ENCODE results near the gene LETM1. TPM values are rescaled to one million over a fixed set of nuclear protein-coding genes. Genes with fewer than 3 reads are reported as not detected.

LETM1 gene
- total RNA-seq, 2 donors from 2014 or later, result 64.5 to 129 TPM

DNA sequence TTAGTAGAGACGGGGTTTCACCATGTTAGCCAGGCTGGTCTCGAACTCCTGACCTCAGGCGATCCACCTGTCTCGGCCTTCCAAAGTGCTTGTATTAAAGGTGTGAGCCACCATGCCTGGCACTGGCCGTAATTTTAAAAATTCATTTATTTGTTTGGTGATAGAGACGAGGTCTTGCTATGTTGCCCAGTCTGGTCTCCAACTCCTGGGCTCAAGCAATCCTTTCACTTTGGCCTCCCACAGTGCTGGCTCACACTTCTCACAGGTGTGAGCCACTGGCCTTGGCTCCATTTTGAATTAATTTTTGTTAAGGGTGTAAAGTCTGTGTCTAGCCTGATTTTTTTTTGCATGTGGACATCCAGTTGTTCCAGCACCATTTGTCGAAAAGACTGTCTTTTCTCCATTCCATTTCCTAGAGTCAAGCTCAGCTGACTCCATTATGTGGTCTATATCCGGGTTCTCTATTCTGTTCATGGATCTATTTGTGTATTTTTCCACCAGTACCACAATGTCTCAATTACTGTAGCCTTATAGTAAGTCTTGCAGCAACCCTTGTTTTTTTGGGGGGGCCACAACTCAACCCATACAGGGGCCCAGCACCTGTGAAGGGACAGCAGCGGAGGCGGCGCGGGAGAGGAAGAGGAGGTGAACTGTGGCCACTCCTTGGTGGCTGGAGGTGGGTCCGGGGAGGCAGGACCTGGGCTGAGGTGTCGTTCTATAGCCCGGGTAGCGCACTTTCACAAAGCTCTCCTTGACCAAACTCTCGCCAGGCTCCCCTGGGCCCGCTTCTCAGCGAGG is 13.8 kb upstream of the LETM1 start:
- no peak for DNase-seq (ENCODE audit: low spot score)
- Mint-ChIP-seq H3K27ac (peak overlapping the region; percentile 91 to 93), H3K36me3 (peaks cover 9% of the 10 kb centered on the region), H3K4me1 (ENCODE audit: low read depth in 2 of 2) (peaks cover 22 to 32% of the 10 kb centered on the region in 2 donors), H3K9me3 (no peaks in the 10 kb centered on the region), H3K27me3 (no peaks in the 10 kb centered on the region), H3K4me3 (peak overlapping the region; percentile 87)
- no peak for ATAC-seq

DNA sequence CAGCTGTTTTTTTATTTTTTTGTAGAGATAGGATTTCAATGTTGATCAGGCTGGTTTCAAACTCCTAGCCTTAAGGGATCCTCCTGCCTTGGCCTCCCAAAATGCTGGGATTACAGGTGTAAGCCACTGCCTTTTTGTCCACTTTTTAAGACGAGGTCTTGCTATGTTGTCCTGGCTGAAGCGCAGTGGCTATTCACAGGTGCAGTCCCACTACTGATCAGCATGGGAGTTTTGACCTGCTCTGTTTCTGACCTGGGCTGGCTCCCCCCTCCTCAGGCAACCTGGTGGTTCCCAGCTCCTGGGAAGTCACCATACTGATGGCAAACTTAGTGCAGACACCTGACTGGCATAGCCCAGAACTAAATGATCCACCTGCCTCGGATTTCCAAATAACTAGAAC is 13.0 kb upstream of the LETM1 start:
- ATAC-seq (no peak), DNase-seq (ENCODE audit: low spot score) (no peak)
- Mint-ChIP-seq H3K36me3 (peaks cover 9% of the 10 kb centered on the region), H3K9me3 (no peaks in the 10 kb centered on the region), H3K4me1 (ENCODE audit: low read depth in 2 of 2) (peaks cover 15 to 24% of the 10 kb centered on the region in 2 donors), H3K4me3 (no peak overlapping the region), H3K27ac (no peak overlapping the region), H3K27me3 (no peaks in the 10 kb centered on the region)

DNA sequence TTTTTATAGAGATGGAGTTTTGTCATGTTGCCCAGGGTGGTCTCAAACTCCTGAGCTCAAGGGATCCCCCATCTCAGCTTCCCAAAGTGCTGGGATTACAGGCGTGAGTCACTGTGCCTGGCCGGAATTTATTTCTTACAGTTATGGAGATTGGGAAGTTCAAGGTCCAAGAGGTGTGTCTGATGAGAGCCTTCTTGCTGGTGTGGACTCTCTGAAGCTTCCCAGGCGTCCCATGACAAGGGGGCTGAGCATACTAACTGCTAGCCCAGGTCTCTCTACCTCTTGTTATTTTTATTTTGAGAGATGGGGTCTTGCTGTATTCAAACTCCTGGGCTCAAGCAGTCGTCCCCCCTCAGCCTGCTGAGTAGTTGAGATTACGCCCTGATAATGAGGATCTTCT is 12.3 kb upstream of the LETM1 start:
- peaks cover 9% of the 10 kb centered on the region for H3K36me3 Mint-ChIP-seq
- no peaks in the 10 kb centered on the region for H3K9me3 Mint-ChIP-seq
- H3K27ac Mint-ChIP-seq, result no peak overlapping the region
- H3K4me1 Mint-ChIP-seq (ENCODE audit: low read depth in 2 of 2), result peaks cover 19 to 20% of the 10 kb centered on the region in 2 donors
- DNase-seq (ENCODE audit: low spot score) (no peak), ATAC-seq (no peak)
- no peak overlapping the region for H3K4me3 Mint-ChIP-seq
- no peaks in the 10 kb centered on the region for H3K27me3 Mint-ChIP-seq

DNA sequence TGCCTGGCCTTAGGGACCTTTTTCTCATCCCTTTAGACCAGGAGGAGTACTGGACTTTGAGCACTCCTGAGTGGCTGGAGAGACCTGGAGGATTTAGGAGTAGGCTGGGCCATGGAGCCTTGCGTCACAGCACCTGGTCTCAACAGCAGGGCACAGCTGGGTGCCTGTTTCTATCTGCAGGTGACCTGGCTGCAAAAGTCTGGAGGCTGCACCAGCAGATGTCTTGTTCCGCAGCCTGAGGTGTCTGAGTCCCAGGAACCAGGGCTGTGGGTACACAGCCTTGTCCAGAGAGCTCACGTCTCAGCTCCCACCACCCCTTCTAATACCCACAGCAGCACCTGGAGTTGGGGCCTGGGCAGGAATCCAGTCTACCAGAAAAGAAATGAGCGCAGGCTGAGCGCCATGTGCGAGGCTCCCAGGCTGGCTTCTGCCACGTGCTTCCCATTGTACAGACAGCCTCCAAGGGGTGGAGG is 10.3 kb upstream of the LETM1 start:
- ATAC-seq (no peak), DNase-seq (ENCODE audit: low spot score) (no peak)
- Mint-ChIP-seq H3K27me3 (no peaks in the 10 kb centered on the region), H3K36me3 (no peaks in the 10 kb centered on the region), H3K4me3 (no peak overlapping the region), H3K27ac (no peak overlapping the region), H3K9me3 (no peaks in the 10 kb centered on the region), H3K4me1 (ENCODE audit: low read depth in 2 of 2) (peaks cover 12 to 22% of the 10 kb centered on the region in 2 donors)

DNA sequence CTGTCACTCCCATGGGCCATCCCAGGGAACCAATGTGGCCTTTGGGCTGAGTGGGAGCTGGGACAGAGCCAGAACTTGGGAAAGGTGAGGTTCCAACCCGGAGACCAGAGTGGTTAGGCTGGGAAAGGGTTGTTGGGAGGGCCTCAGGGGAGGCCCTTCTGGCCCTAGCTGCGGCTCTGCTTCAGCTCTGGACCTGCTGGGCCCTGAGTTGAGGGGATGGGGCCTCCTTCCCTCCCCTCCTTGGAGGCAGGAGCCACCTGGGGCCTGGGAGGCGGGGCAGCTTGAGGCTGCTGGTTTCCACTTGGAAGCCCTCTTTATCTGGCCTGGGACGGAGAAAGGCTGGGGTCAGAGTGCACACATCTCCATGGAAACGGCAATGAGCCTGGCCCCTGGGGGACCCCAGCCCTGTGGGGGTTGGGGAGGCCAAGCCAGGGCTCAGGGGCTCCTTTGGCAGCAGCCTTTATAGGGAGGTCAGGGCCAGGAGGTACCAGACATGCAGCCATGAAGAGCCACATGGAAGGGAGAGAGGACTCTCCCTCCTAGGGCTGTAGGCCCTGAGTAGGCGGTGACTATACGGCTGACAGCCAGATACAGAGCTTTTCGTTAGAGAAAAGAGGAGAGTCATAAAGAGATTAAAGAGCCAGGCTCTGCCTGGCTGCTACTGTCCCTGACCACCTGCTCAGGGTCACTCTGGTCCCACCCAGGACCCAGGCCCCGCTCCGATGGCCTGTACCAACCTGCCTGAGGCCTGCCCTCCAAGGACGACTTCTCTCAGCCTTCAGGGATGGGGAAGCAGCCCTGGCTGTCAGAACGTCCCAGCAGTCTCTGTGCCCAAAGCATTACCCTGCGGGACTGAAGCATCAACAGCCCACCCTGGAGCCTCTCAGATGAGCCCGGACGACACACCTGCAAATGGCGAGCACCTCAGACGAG is 8.4 kb upstream of the LETM1 start:
- DNase-seq (ENCODE audit: low spot score) (peak; percentile 20), ATAC-seq (no peak)
- no peaks in the 10 kb centered on the region for H3K27me3 Mint-ChIP-seq
- no peak overlapping the region for H3K4me3 Mint-ChIP-seq
- no peaks in the 10 kb centered on the region for H3K9me3 Mint-ChIP-seq
- peaks cover 7 to 18% of the 10 kb centered on the region in 2 donors for H3K4me1 Mint-ChIP-seq (ENCODE audit: low read depth in 2 of 2)
- no peaks in the 10 kb centered on the region for H3K36me3 Mint-ChIP-seq
- H3K27ac Mint-ChIP-seq, result no peak overlapping the region

DNA sequence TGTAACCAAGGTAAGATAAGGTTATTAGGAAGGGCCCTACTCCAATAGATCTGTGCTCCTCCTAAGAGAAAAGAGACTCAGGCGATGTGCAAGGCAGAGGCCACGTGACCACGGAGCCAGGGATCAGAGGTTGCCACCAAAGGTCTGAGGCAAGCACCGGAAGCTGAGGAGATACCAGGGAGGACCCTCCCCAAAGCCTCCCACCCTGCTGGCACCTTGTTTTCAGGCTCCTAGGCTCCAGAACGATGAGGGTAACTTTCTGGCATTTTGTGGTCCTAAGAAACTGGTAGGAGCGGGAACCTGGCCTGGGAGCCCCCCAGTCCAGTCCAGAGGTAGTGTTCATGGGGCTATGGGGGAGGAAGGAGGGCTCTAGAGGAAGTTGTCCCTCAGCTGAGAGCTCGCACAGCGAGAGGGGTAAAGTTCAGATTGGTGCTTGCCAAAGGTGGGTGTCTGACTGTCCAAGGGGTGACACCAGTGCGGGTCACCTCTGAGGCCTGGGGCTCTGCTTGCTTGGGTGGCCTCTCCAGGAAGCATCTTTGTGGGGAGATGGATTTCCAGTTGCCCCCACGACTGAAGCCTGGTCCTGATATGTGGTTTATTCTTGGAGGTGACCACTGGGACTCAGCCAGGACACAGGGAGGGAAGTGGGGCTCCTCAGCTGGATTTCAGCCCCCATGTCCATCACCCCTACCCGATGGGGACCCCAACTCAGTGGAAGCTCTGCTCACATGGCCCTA is 7.5 kb upstream of the LETM1 start:
- no peak for DNase-seq (ENCODE audit: low spot score)
- no peaks in the 10 kb centered on the region for H3K9me3 Mint-ChIP-seq
- ATAC-seq, result no peak
- H3K36me3 Mint-ChIP-seq, result no peaks in the 10 kb centered on the region
- H3K4me3 Mint-ChIP-seq, result peak overlapping the region; percentile 15
- H3K4me1 Mint-ChIP-seq (ENCODE audit: low read depth in 2 of 2), result peaks cover 11 to 18% of the 10 kb centered on the region in 2 donors
- H3K27ac Mint-ChIP-seq, result no peak overlapping the region
- H3K27me3 Mint-ChIP-seq, result no peaks in the 10 kb centered on the region

DNA sequence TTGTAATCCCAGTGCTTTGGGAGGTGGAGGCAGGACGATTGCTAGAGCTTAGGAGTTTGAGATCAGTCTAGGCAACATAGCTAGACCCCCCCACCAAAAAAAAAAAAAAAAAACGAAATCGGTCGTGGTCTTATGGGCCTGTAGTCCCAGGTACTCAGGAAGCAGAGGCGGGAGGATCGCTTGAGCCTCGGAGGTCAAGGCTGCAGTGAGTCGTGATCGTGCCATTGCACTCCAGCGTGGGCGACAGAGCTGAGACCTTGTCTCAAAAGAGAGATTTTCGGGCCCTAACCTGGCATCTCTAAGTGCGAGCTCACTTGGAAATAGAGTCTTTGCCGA is 7.0 kb upstream of the LETM1 start:
- ATAC-seq (no peak), DNase-seq (ENCODE audit: low spot score) (no peak)
- H3K4me1 Mint-ChIP-seq (ENCODE audit: low read depth in 2 of 2), result peaks cover 11 to 18% of the 10 kb centered on the region in 2 donors
- no peaks in the 10 kb centered on the region for H3K9me3 Mint-ChIP-seq
- peak overlapping the region; percentile 15 for H3K4me3 Mint-ChIP-seq
- H3K27ac Mint-ChIP-seq, result no peak overlapping the region
- no peaks in the 10 kb centered on the region for H3K36me3 Mint-ChIP-seq
- H3K27me3 Mint-ChIP-seq, result no peaks in the 10 kb centered on the region

DNA sequence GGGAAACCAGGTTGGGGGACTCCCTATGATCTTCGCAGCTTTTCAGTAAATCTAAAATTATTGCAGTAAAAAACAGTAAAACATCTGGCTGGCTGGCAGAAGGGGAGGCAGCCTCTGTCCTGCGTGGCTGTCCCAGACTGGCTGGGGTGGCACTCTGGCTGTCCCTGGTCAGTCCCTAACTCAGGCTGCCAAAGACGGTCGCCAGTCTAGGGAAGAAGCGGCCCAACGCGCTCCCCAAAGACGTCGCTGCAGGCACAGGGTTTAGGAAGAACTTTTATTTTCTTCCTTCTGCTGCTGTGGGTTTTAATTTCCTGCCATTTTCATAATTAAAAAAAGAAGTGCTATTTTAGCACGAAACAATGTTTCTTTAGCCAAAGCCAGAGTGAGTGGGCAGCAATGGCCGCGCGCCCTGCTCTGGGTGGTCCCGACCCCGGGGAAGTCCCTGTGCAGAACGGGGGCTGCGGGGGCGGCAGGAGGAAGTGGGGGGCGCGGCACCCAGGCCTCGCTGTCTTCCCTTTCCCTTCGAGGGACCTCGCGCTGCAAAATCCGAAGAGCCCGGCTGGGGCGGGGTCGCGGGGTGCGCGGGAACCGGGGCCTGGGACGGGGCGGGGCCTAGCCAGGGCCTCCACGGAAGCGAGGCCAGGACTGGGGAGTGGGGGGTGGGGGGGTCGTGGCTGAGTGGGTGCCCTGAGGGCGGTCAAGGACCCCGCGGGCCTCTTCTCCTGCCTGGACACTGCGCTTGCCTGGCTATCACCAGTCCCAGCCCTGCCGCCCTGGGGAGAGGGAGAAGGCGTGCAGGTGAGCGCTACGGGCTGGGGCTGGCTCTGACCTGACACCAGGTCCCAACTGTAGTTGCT is 6.3 kb upstream of the LETM1 start:
- no peaks in the 10 kb centered on the region for H3K36me3 Mint-ChIP-seq
- no peaks in the 10 kb centered on the region for H3K9me3 Mint-ChIP-seq

DNA sequence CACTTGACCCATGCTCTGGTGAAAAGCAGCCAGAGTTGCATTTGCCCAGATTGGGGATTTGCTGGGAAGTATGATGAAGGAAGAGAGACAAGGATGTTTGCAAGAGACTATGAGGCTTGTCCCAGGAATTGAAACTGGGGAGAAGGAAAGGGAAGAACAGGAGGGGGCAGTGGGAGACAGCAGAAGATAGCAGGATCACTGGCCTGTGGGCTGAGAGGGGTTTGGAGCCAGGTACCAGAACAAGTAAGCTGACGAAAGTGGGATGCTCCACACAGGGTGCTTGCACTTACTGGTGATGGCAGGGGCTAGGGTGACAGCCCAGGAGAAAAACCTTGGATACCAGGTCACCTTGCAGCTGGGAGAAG is 3.4 kb upstream of the LETM1 start:
- H3K4me3 Mint-ChIP-seq, result no peak overlapping the region
- no peaks in the 10 kb centered on the region for H3K36me3 Mint-ChIP-seq
- peaks cover 18 to 26% of the 10 kb centered on the region in 2 donors for H3K4me1 Mint-ChIP-seq (ENCODE audit: low read depth in 2 of 2)

More for the DNA sequence above, 6.3 kb upstream of the LETM1 start:
- no peak for DNase-seq (ENCODE audit: low spot score)
- H3K4me1 Mint-ChIP-seq (ENCODE audit: low read depth in 2 of 2), result peaks cover 11 to 20% of the 10 kb centered on the region in 2 donors
- H3K4me3 Mint-ChIP-seq, result peak overlapping the region; percentile 60
- peak; percentile 49 to 53 for ATAC-seq
- H3K27me3 Mint-ChIP-seq, result no peaks in the 10 kb centered on the region
- H3K27ac Mint-ChIP-seq, result peak overlapping the region in 1 of 2 donors; percentile 71

DNA sequence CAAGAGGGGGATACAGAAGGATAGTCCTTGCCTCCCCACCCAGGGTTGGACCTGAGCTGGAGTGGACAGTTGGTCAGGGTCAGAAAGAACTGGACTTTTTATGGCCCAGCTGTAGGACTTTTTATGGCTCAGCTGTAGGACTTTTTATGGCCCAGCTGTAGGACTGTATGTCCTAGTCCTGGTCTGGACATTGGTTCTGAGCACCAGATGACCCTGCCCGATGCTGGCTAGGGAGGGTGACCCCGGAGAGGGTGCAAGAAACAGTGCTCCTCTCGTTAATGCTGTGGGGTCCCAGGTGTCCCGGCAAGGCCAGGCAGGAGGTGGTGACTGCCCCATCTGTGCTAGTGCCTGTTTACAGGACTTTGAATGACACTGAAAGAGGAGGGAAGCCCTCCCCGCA is 2.0 kb upstream of the LETM1 start:
- Mint-ChIP-seq H3K27ac (no peak overlapping the region), H3K36me3 (no peaks in the 10 kb centered on the region), H3K9me3 (no peaks in the 10 kb centered on the region), H3K27me3 (no peaks in the 10 kb centered on the region), H3K4me3 (no peak overlapping the region), H3K4me1 (ENCODE audit: low read depth in 2 of 2) (peaks cover 22 to 25% of the 10 kb centered on the region in 2 donors)
- ATAC-seq, result no peak
- DNase-seq (ENCODE audit: low spot score), result no peak

More for the DNA sequence above, 3.4 kb upstream of the LETM1 start:
- ATAC-seq (no peak), DNase-seq (ENCODE audit: low spot score) (no peak)
- H3K9me3 Mint-ChIP-seq, result no peaks in the 10 kb centered on the region
- H3K27me3 Mint-ChIP-seq, result no peaks in the 10 kb centered on the region
- H3K27ac Mint-ChIP-seq, result no peak overlapping the region

DNA sequence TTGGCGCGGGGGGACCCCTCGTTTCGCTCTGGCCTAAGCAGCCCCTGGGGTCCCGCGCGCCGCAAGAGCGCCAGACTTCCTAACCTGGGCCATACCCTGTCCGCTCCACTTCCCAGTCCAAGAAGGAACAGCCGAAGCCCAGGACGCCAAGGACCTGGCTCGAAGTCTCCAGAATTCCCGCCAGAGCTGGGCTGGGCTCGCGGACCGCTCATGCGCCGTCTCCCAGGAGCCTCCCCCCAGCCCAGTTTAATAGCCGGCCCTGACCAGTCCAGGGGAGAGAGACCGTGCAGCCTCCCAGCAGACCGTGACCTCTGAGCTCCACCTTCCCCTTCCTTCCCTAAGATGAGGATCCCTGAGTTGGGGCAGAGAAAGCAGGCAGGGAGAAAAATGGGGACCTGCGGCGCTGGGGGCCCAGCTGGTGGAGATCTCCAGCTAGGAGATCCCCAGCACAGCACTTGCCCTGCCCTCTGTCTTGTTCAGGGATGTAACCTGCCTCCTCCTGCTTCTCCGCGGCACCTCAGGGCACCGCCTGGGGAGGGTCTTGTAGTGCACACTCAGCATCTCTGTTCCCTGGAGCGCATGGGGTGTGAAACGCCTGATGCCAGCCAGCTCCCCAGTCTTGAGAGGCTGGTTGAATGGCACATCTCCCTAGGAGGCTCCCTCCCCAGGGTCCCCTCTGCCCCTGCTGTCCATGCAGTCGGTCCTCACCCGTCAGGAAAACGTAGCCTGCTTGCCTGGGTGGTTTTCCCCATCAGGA is 1.2 kb upstream of the LETM1 start:
- Mint-ChIP-seq H3K27me3 (no peaks in the 10 kb centered on the region), H3K9me3 (no peaks in the 10 kb centered on the region), H3K4me3 (peak overlapping the region; percentile 75), H3K36me3 (no peaks in the 10 kb centered on the region), H3K4me1 (ENCODE audit: low read depth in 2 of 2) (peaks cover 22 to 27% of the 10 kb centered on the region in 2 donors), H3K27ac (peak overlapping the region; percentile 25 to 39)
- ATAC-seq, result no peak
- DNase-seq (ENCODE audit: low spot score), result no peak

DNA sequence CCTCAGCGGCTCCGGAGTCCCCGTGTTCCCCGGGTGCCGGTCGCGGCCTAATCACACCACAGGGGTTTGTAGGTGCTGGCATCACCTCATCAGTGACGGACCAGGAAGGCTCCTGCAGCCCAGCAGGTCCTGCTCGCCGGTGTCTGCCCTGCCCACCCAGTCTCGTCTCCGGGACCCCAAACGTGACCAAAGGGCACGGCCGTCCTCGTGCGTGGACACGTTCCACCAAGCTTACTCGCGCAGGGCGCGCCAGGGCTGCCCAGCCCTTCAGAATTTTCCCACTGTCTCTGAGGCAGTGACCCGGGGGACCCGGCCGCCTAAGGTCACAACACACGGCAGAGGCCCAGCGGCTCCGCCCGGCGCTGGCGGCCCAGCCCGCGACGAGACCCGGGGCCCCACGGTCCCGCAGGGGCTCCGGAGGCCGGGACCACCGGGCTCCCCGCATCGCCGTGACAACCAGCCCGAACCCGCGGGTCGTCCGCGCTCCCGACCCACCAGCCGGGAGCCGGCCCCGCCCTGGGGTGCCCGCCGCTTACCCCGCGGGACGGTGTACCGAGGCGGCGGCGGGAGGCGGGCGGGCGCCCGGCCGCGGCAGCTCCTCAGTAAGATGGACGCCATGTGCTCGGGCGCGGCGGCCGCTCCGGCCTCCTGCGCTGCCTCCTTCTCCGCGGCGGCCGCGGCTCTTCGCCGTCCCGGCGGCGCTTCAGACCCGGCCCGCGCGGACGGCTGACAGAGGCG is 454 bp downstream of the LETM1 start:
- Mint-ChIP-seq H3K36me3 (no peaks in the 10 kb centered on the region), H3K4me1 (ENCODE audit: low read depth in 2 of 2) (peaks cover 26 to 32% of the 10 kb centered on the region in 2 donors), H3K9me3 (no peaks in the 10 kb centered on the region), H3K27ac (peak overlapping the region; percentile 57 to 87), H3K27me3 (no peaks in the 10 kb centered on the region), H3K4me3 (peak overlapping the region; percentile 84)
- DNase-seq (ENCODE audit: low spot score) (no peak), ATAC-seq (peak in 1 of 2 donors; percentile 42)

Measured in natural killer cell treated with Interleukin-12 subunit alpha and Interleukin-12 subunit beta and Interleukin-15 and Interleukin-18, amount 100 ng/mL, for 72 hours (primary cell).